ENCODE data around the gene TCF7L1.

TCF7L1 gene

DNA sequence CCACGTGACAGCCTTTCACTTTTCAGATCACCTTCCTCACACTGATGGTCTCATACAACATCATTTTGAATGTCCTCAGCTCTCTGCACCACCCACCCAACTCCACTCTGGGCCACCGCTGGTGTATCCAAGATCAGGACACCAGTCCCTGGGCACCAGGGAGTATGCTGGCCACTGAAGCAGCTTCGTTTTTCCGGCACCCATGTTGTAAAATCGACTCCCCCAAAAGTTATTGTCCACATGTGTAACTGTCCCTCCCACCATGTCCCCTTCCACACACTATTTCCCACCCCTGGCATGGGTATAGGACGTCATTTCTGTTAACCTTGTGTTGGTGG is 98.2 kb downstream of the TCF7L1 start:
- no peaks in the 10 kb centered on the region for H3K79me2 ChIP-seq (ENCODE audit: insufficient read depth, low read length)
- H4K20me1 ChIP-seq (ENCODE audit: insufficient read depth, low read length): no peaks in the 10 kb centered on the region
- no peak overlapping the region for H3K27ac ChIP-seq (ENCODE audit: low read depth, low read length, poor library complexity, severe bottlenecking)
- TF ChIP-seq EZH2 (IDR thresholded peaks at IDR 0.05; ENCODE audit: borderline replicate concordance, low read length) (no peak), CTCF (IDR thresholded peaks at IDR 0.05; ENCODE audit: low read length) (no peak)
- H3K27me3 ChIP-seq (ENCODE audit: insufficient read depth, low read length): no peaks in the 10 kb centered on the region
- H3K9me2 ChIP-seq (ENCODE audit: low read depth, low read length): no peaks in the 10 kb centered on the region
- no peaks in the 10 kb centered on the region for H3F3A ChIP-seq (ENCODE audit: insufficient read depth, low read length)
- H3K4me2 ChIP-seq (ENCODE audit: low read length): no peak overlapping the region; the same call in 1 of the 2 replicates
- H3K9ac ChIP-seq (ENCODE audit: low read length): no peak overlapping the region
- H3K36me3 ChIP-seq (ENCODE audit: insufficient read depth, low read length): no peaks in the 10 kb centered on the region
- H3K4me3 ChIP-seq (ENCODE audit: low read depth, low read length, poor library complexity, severe bottlenecking): no peak overlapping the region
- H3K4me1 ChIP-seq (ENCODE audit: insufficient read depth, low read length, severe bottlenecking): no peaks in the 10 kb centered on the region
- no peak overlapping the region for H2AFZ ChIP-seq (ENCODE audit: low read length)
- H3K9me3 ChIP-seq (ENCODE audit: low read length): no peaks in the 10 kb centered on the region

GRCh38 chr2:85231952-85232351 is 98.8 kb downstream of the TCF7L1 start:
- Histone ChIP-seq H3K4me1 (ENCODE audit: insufficient read depth, low read length, severe bottlenecking) (no peaks in the 10 kb centered on the region), H3K9me3 (ENCODE audit: low read length) (no peaks in the 10 kb centered on the region)
- TF ChIP-seq CTCF (IDR thresholded peaks at IDR 0.05; ENCODE audit: low read length) (no peak), EZH2 (IDR thresholded peaks at IDR 0.05; ENCODE audit: borderline replicate concordance, low read length) (no peak)

GRCh38 chr2:85234868-85235267 is 101.7 kb downstream of the TCF7L1 start:
- H3K4me2 ChIP-seq (ENCODE audit: low read length): no peak overlapping the region
- TF ChIP-seq EZH2 (IDR thresholded peaks at IDR 0.05; ENCODE audit: borderline replicate concordance, low read length) (no peak), CTCF (IDR thresholded peaks at IDR 0.05; ENCODE audit: low read length) (no peak)

More at GRCh38 chr2:85231952-85232351, 98.8 kb downstream of the TCF7L1 start:
- no peak overlapping the region for H3K27ac ChIP-seq (ENCODE audit: low read depth, low read length, poor library complexity, severe bottlenecking)
- no peaks in the 10 kb centered on the region for H3K9me2 ChIP-seq (ENCODE audit: low read depth, low read length)
- no peaks in the 10 kb centered on the region for H3K36me3 ChIP-seq (ENCODE audit: insufficient read depth, low read length)
- H3K4me2 ChIP-seq (ENCODE audit: low read length): no peak overlapping the region
- H4K20me1 ChIP-seq (ENCODE audit: insufficient read depth, low read length): no peaks in the 10 kb centered on the region
- no peak overlapping the region for H3K9ac ChIP-seq (ENCODE audit: low read length)
- no peaks in the 10 kb centered on the region for H3F3A ChIP-seq (ENCODE audit: insufficient read depth, low read length)
- H3K4me3 ChIP-seq (ENCODE audit: low read depth, low read length, poor library complexity, severe bottlenecking): no peak overlapping the region
- no peaks in the 10 kb centered on the region for H3K79me2 ChIP-seq (ENCODE audit: insufficient read depth, low read length)
- no peak overlapping the region for H2AFZ ChIP-seq (ENCODE audit: low read length)
- no peaks in the 10 kb centered on the region for H3K27me3 ChIP-seq (ENCODE audit: insufficient read depth, low read length)

More at GRCh38 chr2:85234868-85235267, 101.7 kb downstream of the TCF7L1 start:
- no peaks in the 10 kb centered on the region for H3K79me2 ChIP-seq (ENCODE audit: insufficient read depth, low read length)
- no peaks in the 10 kb centered on the region for H3K36me3 ChIP-seq (ENCODE audit: insufficient read depth, low read length)
- H3K9me2 ChIP-seq (ENCODE audit: low read depth, low read length): no peaks in the 10 kb centered on the region
- no peak overlapping the region for H2AFZ ChIP-seq (ENCODE audit: low read length)
- H3K27me3 ChIP-seq (ENCODE audit: insufficient read depth, low read length): no peaks in the 10 kb centered on the region
- no peak overlapping the region for H3K4me3 ChIP-seq (ENCODE audit: low read depth, low read length, poor library complexity, severe bottlenecking)
- H3K27ac ChIP-seq (ENCODE audit: low read depth, low read length, poor library complexity, severe bottlenecking): no peak overlapping the region
- no peaks in the 10 kb centered on the region for H3K9me3 ChIP-seq (ENCODE audit: low read length)
- H4K20me1 ChIP-seq (ENCODE audit: insufficient read depth, low read length): no peaks in the 10 kb centered on the region
- H3K4me1 ChIP-seq (ENCODE audit: insufficient read depth, low read length, severe bottlenecking): no peaks in the 10 kb centered on the region
- H3K9ac ChIP-seq (ENCODE audit: low read length): no peak overlapping the region
- H3F3A ChIP-seq (ENCODE audit: insufficient read depth, low read length): no peaks in the 10 kb centered on the region

Measured in OCI-LY1 (cell line).